ENCODE results near the gene NCDN.

GRCh38 chr1:35589516-35590427 is 32.2 kb downstream of the NCDN start:
- no peak for TF ChIP-seq CTCF (conservative IDR thresholded peaks at IDR 0.05 in 1 of 2, IDR thresholded peaks at IDR 0.05 in 1 of 2; ENCODE audit: low read depth in 1 of 2, low read length in 2 of 2)
- no peak for TF ChIP-seq EZH2 (IDR thresholded peaks at IDR 0.05; ENCODE audit: low read length, missing control alignments)

All from fibroblast of lung (primary cell).